Upper lobe of left lung (tissue), 6 donors: ENCODE measurements around the gene RGSL1. TPM values are rescaled to one million over a fixed set of nuclear protein-coding genes. Genes with fewer than 3 reads are reported as not detected.
A peak's percentile ranks its signal among the peaks of the same experiment; 100 is the strongest.

Experiments
- ATAC-seq, 2 donors: fragments of 200-7000 bp; cut with Tn5 transposase; one replicate each; pipeline ENCODE4 v1.9.1; 2022; ENCODE audit warnings: mild to moderate bottlenecking in 2 of 2, moderate library complexity in 2 of 2; ENCODE audit not compliant: low FRiP score in 2 of 2
- DNase-seq, 2 donors: peaks; one replicate each; pipeline ENCODE4 v3.0.0-alpha.2; 2019 to 2020
- H3K27ac ChIP-seq, 4 donors: fragments of 200-600 bp; sonication (generic); one replicate each; pipeline ENCODE4 v1.5.1; 2016 to 2019
- H3K27me3 ChIP-seq, 4 donors: fragments of 200-600 bp; sonication (generic); one replicate each; pipeline ENCODE4 v1.5.1; 2017 to 2019
- H3K36me3 ChIP-seq, 4 donors: fragments of 200-600 bp; sonication (generic); one replicate each; pipeline ENCODE4 v1.5.1; 2016 to 2019
- H3K4me1 ChIP-seq, 4 donors: fragments of 200-600 bp; sonication (generic); one replicate each; pipeline ENCODE4 v1.5.1; 2018 to 2019
- H3K4me3 ChIP-seq, 4 donors: fragments of 200-600 bp; sonication (generic); one replicate each; pipeline ENCODE4 v1.5.1; 2017 to 2019; ENCODE audit warnings: mild to moderate bottlenecking in 2 of 4, moderate library complexity in 1 of 4
- H3K9me3 ChIP-seq, 4 donors: fragments of 200-600 bp; sonication (generic); one replicate each; pipeline ENCODE4 v1.5.1; 2018 to 2019
- CTCF ChIP-seq, 6 experiments: fragments of 450-650 bp in 4 of 6; fragments of 200-600 bp in 2 of 6; sonication (generic) in 2 of 6; IDR thresholded peaks; one replicate each; pipeline ENCODE4 v1.5.1; 2016 to 2019; ENCODE audit warnings: antibody characterized with exemption in 6 of 6
- EP300 ChIP-seq, 4 donors: sonication (generic); formaldehyde crosslinking; IDR thresholded peaks; one replicate each; pipeline ENCODE4 v1.5.1; 2017; ENCODE audit warnings: antibody characterized with exemption in 4 of 4, control low read depth in 2 of 4
- POLR2A ChIP-seq, 4 donors: fragments of 450-650 bp; IDR thresholded peaks; one replicate each; pipeline ENCODE4 v1.5.1; 2016 to 2017; ENCODE audit warnings: antibody characterized with exemption in 4 of 4, mild to moderate bottlenecking in 2 of 4
- POLR2AphosphoS5 ChIP-seq, 2 donors: sonication (generic); formaldehyde crosslinking; IDR thresholded peaks; one replicate each; pipeline ENCODE4 v1.5.1; 2017; ENCODE audit warnings: antibody characterized with exemption in 2 of 2
- WGBS, 2 donors: methylation state at CpG; one replicate each; pipeline ENCODE4 v1.1.5; 2017 to 2018; 5-methylcytosine and 5-hydroxymethylcytosine counted together
- total RNA-seq, 6 donors: library from RNA; depleted of rRNA in 4 of 6; stranded (reverse); fragments of >200 nt in 4 of 6; gene quantifications; one replicate each; pipeline versions ENCODE4 v1.1.0 to v1.2.1, GENCODE V29; 2016 to 2021
- donor health status: DM: no; HTN: no; CAD: no; lungs with moderate emphysema.
- donor health status: DM: no; HTN: yes; CAD: no; lungs with severe emphysema.

The RGSL1 gene
- total RNA-seq, 6 donors from 2014 or later = not detected

- Histone ChIP-seq H3K27ac (no peak overlapping the region), H3K27me3 (no peaks in the 10 kb centered on the region), H3K4me1 (no peaks in the 10 kb centered on the region), H3K9me3 (peaks cover 0 to 8% (median 3%) of the 10 kb centered on the region in 4 donors), H3K36me3 (no peaks in the 10 kb centered on the region), H3K4me3 (no peak overlapping the region)
- ATAC-seq (no peak), DNase-seq (no peak)
- TF ChIP-seq POLR2AphosphoS5 (IDR thresholded peaks at IDR 0.05) = no peak
- TF ChIP-seq CTCF (IDR thresholded peaks at IDR 0.05) = no peak
- TF ChIP-seq POLR2A (IDR thresholded peaks at IDR 0.05) = no peak
- WGBS, 2 donors = 81 to 93% methylated on average over 4 of the region's 4 CpGs
Observed at GRCh38 chr1:182473556-182473955, 23.6 kb downstream of the RGSL1 start.

GRCh38 chr1:182476625-182477024 lies 26.7 kb downstream of the RGSL1 start:
- TF ChIP-seq EP300 (IDR thresholded peaks at IDR 0.05) (no peak), CTCF (IDR thresholded peaks at IDR 0.05) (no peak), POLR2A (IDR thresholded peaks at IDR 0.05) (no peak), POLR2AphosphoS5 (IDR thresholded peaks at IDR 0.05) (no peak)
- DNase-seq = no peak

GRCh38 chr1:182478238-182478637 lies 28.3 kb downstream of the RGSL1 start:
- no peaks in the 10 kb centered on the region for H3K4me1 ChIP-seq
- H3K4me3 ChIP-seq = no peak overlapping the region
- DNase-seq (no peak), ATAC-seq (no peak)
- no peaks in the 10 kb centered on the region for H3K27me3 ChIP-seq
- H3K9me3 ChIP-seq = peaks cover 0 to 12% (median 3%) of the 10 kb centered on the region in 4 donors
- no peak overlapping the region for H3K27ac ChIP-seq
- H3K36me3 ChIP-seq = no peaks in the 10 kb centered on the region
- no peak for TF ChIP-seq CTCF (IDR thresholded peaks at IDR 0.05)
- no peak for TF ChIP-seq POLR2AphosphoS5 (IDR thresholded peaks at IDR 0.05)
- TF ChIP-seq POLR2A (IDR thresholded peaks at IDR 0.05) = no peak
- TF ChIP-seq EP300 (IDR thresholded peaks at IDR 0.05) = no peak

More at GRCh38 chr1:182476625-182477024, 26.7 kb downstream of the RGSL1 start:
- no peak for ATAC-seq
- WGBS, 2 donors = 67 to 75% methylated on average over 2 of the region's 2 CpGs
- Histone ChIP-seq H3K4me1 (no peaks in the 10 kb centered on the region), H3K9me3 (peaks cover 0 to 12% (median 3%) of the 10 kb centered on the region in 4 donors), H3K27me3 (no peaks in the 10 kb centered on the region), H3K27ac (no peak overlapping the region), H3K4me3 (no peak overlapping the region), H3K36me3 (no peaks in the 10 kb centered on the region)

- TF ChIP-seq POLR2AphosphoS5 (IDR thresholded peaks at IDR 0.05) (no peak), EP300 (IDR thresholded peaks at IDR 0.05) (no peak), CTCF (IDR thresholded peaks at IDR 0.05) (no peak), POLR2A (IDR thresholded peaks at IDR 0.05) (no peak)
- H3K9me3 ChIP-seq = no peaks in the 10 kb centered on the region
- H3K27ac ChIP-seq = no peak overlapping the region
- H3K27me3 ChIP-seq = no peaks in the 10 kb centered on the region
- DNase-seq (no peak), ATAC-seq (no peak)
- H3K4me3 ChIP-seq = no peak overlapping the region
- 97 to 100% methylated on average over 1 to 2 of the region's 2 CpGs for WGBS, 2 donors
- H3K4me1 ChIP-seq = no peaks in the 10 kb centered on the region
- no peaks in the 10 kb centered on the region for H3K36me3 ChIP-seq
Observed at GRCh38 chr1:182484067-182484466, 34.1 kb downstream of the RGSL1 start.

- no peaks in the 10 kb centered on the region for H3K27me3 ChIP-seq
- DNase-seq (peak in 1 of 2 donors; percentile 30), ATAC-seq (peak; percentile 62 to 76)
- H3K9me3 ChIP-seq = no peaks in the 10 kb centered on the region
- TF ChIP-seq EP300 (IDR thresholded peaks at IDR 0.05) = no peak
- TF ChIP-seq CTCF (IDR thresholded peaks at IDR 0.05) = peak; percentile 20 to 48 (median 26)
- H3K4me1 ChIP-seq = no peaks in the 10 kb centered on the region
- 40 to 45% methylated on average over 4 to 5 of the region's 5 CpGs for WGBS, 2 donors
- H3K4me3 ChIP-seq = no peak overlapping the region
- no peak overlapping the region for H3K27ac ChIP-seq
- H3K36me3 ChIP-seq = no peaks in the 10 kb centered on the region
Observed at GRCh38 chr1:182484531-182485257, 34.7 kb downstream of the RGSL1 start.
